Activated T-helper 1 cell treated with anti-CD3 and anti-CD28 coated beads, Interleukin-12 subunit alpha, Interleukin-12 subunit beta, Interleukin-2, Interleukin-4 antibody, amounts not matched to agents 30 ng/mL and 10 ng/mL and 1 ng/mL, durations not matched to agents 14 hours and 24 hours and 36 hours (primary cell): ENCODE measurements around the gene XPO4. TPM values are rescaled to one million over a fixed set of nuclear protein-coding genes. Genes with fewer than 3 reads are reported as not detected.

Experiments
- DNase-seq: peaks from one replicate; pipeline ENCODE4 v3.0.0; 2021; ENCODE audit warnings: low spot score
- H3K27ac Mint-ChIP-seq: one replicate; pipeline ENCODE4 v1.8.0; 2021; ENCODE audit warnings: mild to moderate bottlenecking, mixed read lengths
- H3K27me3 Mint-ChIP-seq: one replicate; pipeline ENCODE4 v1.8.0; 2022; ENCODE audit warnings: mild to moderate bottlenecking, moderate library complexity, mixed read lengths; ENCODE audit not compliant: insufficient read depth
- H3K36me3 Mint-ChIP-seq: one replicate; pipeline ENCODE4 v1.8.0; 2021; ENCODE audit warnings: low read depth, mixed read lengths
- H3K4me1 Mint-ChIP-seq: one replicate; pipeline ENCODE4 v1.8.0; 2021; ENCODE audit warnings: low read depth, mixed read lengths
- H3K4me3 Mint-ChIP-seq: one replicate; pipeline ENCODE4 v1.8.0; 2021; ENCODE audit warnings: mild to moderate bottlenecking, moderate library complexity, mixed read lengths
- H3K9me3 Mint-ChIP-seq: one replicate; pipeline ENCODE4 v1.8.0; 2021; ENCODE audit warnings: mixed read lengths
- intact Hi-C: fragments of 100-400 bp; cut with micrococcal nuclease; formaldehyde crosslinking; loops from one replicate; pipeline ENCODE4 v1.15.1; 2024
- total RNA-seq: library from RNA; stranded (reverse); gene quantifications from 2 replicates; pipeline ENCODE4 v1.2.3, GENCODE V29; 2022

The XPO4 gene
- total RNA-seq, 1 donor from 2014 or later = 34.1 TPM

- intact Hi-C loops = no loop called here
- no peak overlapping the region for H3K4me3 Mint-ChIP-seq
- no peak overlapping the region for H3K27ac Mint-ChIP-seq
- DNase-seq = no peak
- H3K9me3 Mint-ChIP-seq = no peaks in the 10 kb centered on the region
- no peaks in the 10 kb centered on the region for H3K27me3 Mint-ChIP-seq
- H3K4me1 Mint-ChIP-seq = no peaks in the 10 kb centered on the region
- H3K36me3 Mint-ChIP-seq = peaks cover 13% of the 10 kb centered on the region
These were observed 82.8 kb downstream of the XPO4 start for GRCh38 chr13:20819715-20820114.

GRCh38 chr13:20815464-20815863 is 87.1 kb downstream of the XPO4 start:
- Mint-ChIP-seq H3K27ac (no peak overlapping the region), H3K4me1 (peaks cover 5% of the 10 kb centered on the region), H3K9me3 (no peaks in the 10 kb centered on the region), H3K4me3 (no peak overlapping the region), H3K27me3 (no peaks in the 10 kb centered on the region), H3K36me3 (peaks cover 8% of the 10 kb centered on the region)
- no peak for DNase-seq
- intact Hi-C loops = no loop called here

- Mint-ChIP-seq H3K4me3 (no peak overlapping the region), H3K9me3 (no peaks in the 10 kb centered on the region), H3K4me1 (peaks cover 6% of the 10 kb centered on the region), H3K27me3 (no peaks in the 10 kb centered on the region), H3K27ac (no peak overlapping the region), H3K36me3 (peaks cover 9% of the 10 kb centered on the region)
- intact Hi-C loops = no loop called here
- no peak for DNase-seq
These were observed 88.2 kb downstream of the XPO4 start for GRCh38 chr13:20814224-20814910.

GRCh38 chr13:20812890-20813289 is 89.7 kb downstream of the XPO4 start:
- Mint-ChIP-seq H3K27ac (no peak overlapping the region), H3K9me3 (no peaks in the 10 kb centered on the region), H3K4me3 (no peak overlapping the region), H3K27me3 (no peaks in the 10 kb centered on the region), H3K36me3 (peaks cover 17% of the 10 kb centered on the region), H3K4me1 (peaks cover 6% of the 10 kb centered on the region)
- intact Hi-C loops = no loop called here
- no peak for DNase-seq

- DNase-seq = no peak
- no peak overlapping the region for H3K27ac Mint-ChIP-seq
- H3K9me3 Mint-ChIP-seq = no peaks in the 10 kb centered on the region
- peaks cover 6% of the 10 kb centered on the region for H3K4me1 Mint-ChIP-seq
- peaks cover 21% of the 10 kb centered on the region for H3K36me3 Mint-ChIP-seq
- no peaks in the 10 kb centered on the region for H3K27me3 Mint-ChIP-seq
- no peak overlapping the region for H3K4me3 Mint-ChIP-seq
- intact Hi-C loops = no loop called here
These were observed 91.7 kb downstream of the XPO4 start for GRCh38 chr13:20810808-20811207.

GRCh38 chr13:20808874-20809273 is 93.7 kb downstream of the XPO4 start:
- Mint-ChIP-seq H3K36me3 (peaks cover 27% of the 10 kb centered on the region), H3K27me3 (no peaks in the 10 kb centered on the region), H3K4me3 (no peak overlapping the region), H3K9me3 (no peaks in the 10 kb centered on the region), H3K27ac (no peak overlapping the region), H3K4me1 (peaks cover 6% of the 10 kb centered on the region)
- DNase-seq = no peak
- intact Hi-C loops = no loop called here

GRCh38 chr13:20803180-20803965 is 99.2 kb downstream of the XPO4 start:
- H3K27ac Mint-ChIP-seq = peak overlapping the region; percentile 18
- peaks cover 10% of the 10 kb centered on the region for H3K4me1 Mint-ChIP-seq
- H3K27me3 Mint-ChIP-seq = no peaks in the 10 kb centered on the region
- no peaks in the 10 kb centered on the region for H3K9me3 Mint-ChIP-seq
- H3K36me3 Mint-ChIP-seq = peaks cover 27% of the 10 kb centered on the region
- intact Hi-C loops = no loop called here
- H3K4me3 Mint-ChIP-seq = no peak overlapping the region
- DNase-seq = no peak

GRCh38 chr13:20801707-20802106 is 100.8 kb downstream of the XPO4 start:
- Mint-ChIP-seq H3K27me3 (no peaks in the 10 kb centered on the region), H3K4me1 (peaks cover 19% of the 10 kb centered on the region), H3K36me3 (peaks cover 35% of the 10 kb centered on the region), H3K27ac (peak overlapping the region; percentile 56), H3K9me3 (no peaks in the 10 kb centered on the region), H3K4me3 (no peak overlapping the region)
- intact Hi-C loops = no loop called here
- no peak for DNase-seq

GRCh38 chr13:20799726-20800416 is 102.7 kb downstream of the XPO4 start:
- DNase-seq = no peak
- no peaks in the 10 kb centered on the region for H3K9me3 Mint-ChIP-seq
- peaks cover 21% of the 10 kb centered on the region for H3K4me1 Mint-ChIP-seq
- intact Hi-C loops = no loop called here
- no peaks in the 10 kb centered on the region for H3K27me3 Mint-ChIP-seq
- H3K4me3 Mint-ChIP-seq = no peak overlapping the region
- peaks cover 41% of the 10 kb centered on the region for H3K36me3 Mint-ChIP-seq
- H3K27ac Mint-ChIP-seq = no peak overlapping the region

- peaks cover 46% of the 10 kb centered on the region for H3K36me3 Mint-ChIP-seq
- no peak for DNase-seq
- intact Hi-C loops = no loop called here
- H3K9me3 Mint-ChIP-seq = no peaks in the 10 kb centered on the region
- no peak overlapping the region for H3K27ac Mint-ChIP-seq
- H3K4me1 Mint-ChIP-seq = peaks cover 16% of the 10 kb centered on the region
- no peaks in the 10 kb centered on the region for H3K27me3 Mint-ChIP-seq
- no peak overlapping the region for H3K4me3 Mint-ChIP-seq
These were observed 104.5 kb downstream of the XPO4 start for GRCh38 chr13:20798027-20798426.

GRCh38 chr13:20796791-20797508 is 105.6 kb downstream of the XPO4 start:
- Mint-ChIP-seq H3K4me1 (peaks cover 16% of the 10 kb centered on the region), H3K27ac (peak overlapping the region; percentile 52), H3K27me3 (no peaks in the 10 kb centered on the region), H3K36me3 (peaks cover 46% of the 10 kb centered on the region), H3K4me3 (no peak overlapping the region), H3K9me3 (no peaks in the 10 kb centered on the region)
- no peak for DNase-seq
- intact Hi-C loops = no loop called here

GRCh38 chr13:20789665-20790064 is 112.9 kb downstream of the XPO4 start:
- no peak for DNase-seq
- no peaks in the 10 kb centered on the region for H3K4me1 Mint-ChIP-seq
- intact Hi-C loops = no loop called here
- H3K27me3 Mint-ChIP-seq = no peaks in the 10 kb centered on the region
- peaks cover 27% of the 10 kb centered on the region for H3K36me3 Mint-ChIP-seq
- H3K9me3 Mint-ChIP-seq = no peaks in the 10 kb centered on the region
- no peak overlapping the region for H3K4me3 Mint-ChIP-seq
- H3K27ac Mint-ChIP-seq = no peak overlapping the region
